ENCODE results near the gene ZMIZ1. TPM values are rescaled to one million over a fixed set of nuclear protein-coding genes. Genes with fewer than 3 reads are reported as not detected.

ZMIZ1 gene
- polyA plus RNA-seq, 2 of the 4 experiments (the other 2 are of a cell fraction): 8.1 to 30.3 TPM

- POLR2A ChIA-PET: no interaction called here
- WGBS (ENCODE audit: missing lambda C conversion rate): 95% methylated on average over 5 of the region's 5 CpGs
- Histone ChIP-seq H3K27ac (peak overlapping the region in 1 of 2 experiments; percentile 18; a peak in 1 of 6 replicates), H3K4me3 (no peak overlapping the region), H3K9me3 (no peaks in the 10 kb centered on the region), H3K4me1 (peaks cover 95% of the 10 kb centered on the region), H3K4me2 (no peak overlapping the region)
- TF ChIP-seq ZNF302 (CRISPR knock-in tag; IDR thresholded peaks at IDR 0.05): no peak
- TF ChIP-seq CHD4 (IDR thresholded peaks at IDR 0.05; ENCODE audit: borderline replicate concordance): no peak
- TF ChIP-seq CBX2 (IDR thresholded peaks at IDR 0.05; ENCODE audit: borderline replicate concordance, low read depth): no peak
- TF ChIP-seq MAFK (IDR thresholded peaks at IDR 0.05; ENCODE audit: partially characterized antibody): no peak
- TF ChIP-seq CHD2 (IDR thresholded peaks at IDR 0.05; ENCODE audit: low read length, partially characterized antibody): no peak
- TF ChIP-seq MAZ (IDR thresholded peaks at IDR 0.05; ENCODE audit: borderline replicate concordance, low read depth, low read length): no peak
- TF ChIP-seq NR3C1 (IDR thresholded peaks at IDR 0.05): no peak
- no peak for TF ChIP-seq USF2 (IDR thresholded peaks at IDR 0.05)
- TF ChIP-seq CEBPB (IDR thresholded peaks at IDR 0.05): no peak
- no peak for TF ChIP-seq BHLHE40 (IDR thresholded peaks at IDR 0.05; ENCODE audit: low read depth, low read length)
- TF ChIP-seq EHMT2 (IDR thresholded peaks at IDR 0.05; ENCODE audit: low read depth): no peak
- TF ChIP-seq RFX5 (IDR thresholded peaks at IDR 0.05): no peak
- TF ChIP-seq FOSB (CRISPR knock-in tag; IDR thresholded peaks at IDR 0.05): no peak
- TF ChIP-seq EHF (CRISPR knock-in tag; IDR thresholded peaks at IDR 0.05): no peak
- no peak for TF ChIP-seq NFE2L2 (conservative IDR thresholded peaks at IDR 0.05; ENCODE audit: low read length)
- TF ChIP-seq MAX (IDR thresholded peaks at IDR 0.05): no peak
- ATAC-seq (no peak), DNase-seq (ENCODE audit: low read depth in 1 of 2, low spot score in 1 of 2) (no peak), FAIRE-seq (no peak)
- CTCF ChIA-PET: interaction anchor here (0.8 to 1.5 kb wide), 3 partner anchors 10 to 106 kb away, joined by 3 to 6 read pairs (median 3); no protein-coding TSS in a partner anchor
These were observed 29.3 kb downstream of the ZMIZ1 start for GRCh38 chr10:79098061-79098460.

GRCh38 chr10:79098596-79099015 lies 29.8 kb downstream of the ZMIZ1 start:
- 89% methylated on average over 10 of the region's 10 CpGs for WGBS (ENCODE audit: missing lambda C conversion rate)
- FAIRE-seq (no peak), DNase-seq (ENCODE audit: low read depth in 1 of 2, low spot score in 1 of 2) (no peak), ATAC-seq (no peak)
- H3K4me3 ChIP-seq: no peak overlapping the region
- no peaks in the 10 kb centered on the region for H3K9me3 ChIP-seq
- H3K4me2 ChIP-seq: no peak overlapping the region
- ChIA-PET CTCF (interaction anchor here (0.9 to 1.5 kb wide), 2 partner anchors 10 to 97 kb away, joined by 3 to 6 read pairs; no protein-coding TSS in a partner anchor), POLR2A (no interaction called here)
- H3K27ac ChIP-seq: peak overlapping the region in 1 of 2 experiments; percentile 92; a peak in 2 of 6 replicates
- TF ChIP-seq JUNB (IDR thresholded peaks at IDR 0.05) (no peak), HOXA7 (CRISPR knock-in tag; IDR thresholded peaks at IDR 0.05) (no peak), MAX (IDR thresholded peaks at IDR 0.05) (no peak), NFE2L2 (conservative IDR thresholded peaks at IDR 0.05; ENCODE audit: low read length) (no peak), CTCF (IDR thresholded peaks at IDR 0.05) (no peak), SREBF2 (IDR thresholded peaks at IDR 0.05) (no peak), ZSCAN20 (CRISPR knock-in tag; IDR thresholded peaks at IDR 0.05) (no peak), POLR2A (IDR thresholded peaks at IDR 0.05; ENCODE audit: low read length) (no peak), SMC3 (IDR thresholded peaks at IDR 0.05) (no peak), BCL3 (IDR thresholded peaks at IDR 0.05) (no peak), PHF8 (IDR thresholded peaks at IDR 0.05; ENCODE audit: borderline replicate concordance, low read depth) (no peak), E2F6 (IDR thresholded peaks at IDR 0.05; ENCODE audit: borderline replicate concordance, low read depth) (no peak), RFX5 (IDR thresholded peaks at IDR 0.05) (no peak), CBX8 (IDR thresholded peaks at IDR 0.05) (no peak), REST (IDR thresholded peaks at IDR 0.05) (no peak)
- peaks cover 95% of the 10 kb centered on the region for H3K4me1 ChIP-seq
